LoVo (cell line): ENCODE results near the gene INPPL1.

Source experiments
- DNase-seq: peaks from one replicate; pipeline ENCODE4 v3.0.0-alpha.2; 2016; ENCODE audit warnings: low spot score

INPPL1 gene

GRCh38 chr11:72233056-72233772 lies 8.6 kb downstream of the INPPL1 start:
- DNase-seq, result no peak

GRCh38 chr11:72233773-72234513 lies 9.4 kb downstream of the INPPL1 start:
- no peak for DNase-seq

- DNase-seq, result no peak
Observed at GRCh38 chr11:72234514-72234830, 9.9 kb downstream of the INPPL1 start.

GRCh38 chr11:72234920-72235319 lies 10.4 kb downstream of the INPPL1 start:
- no peak for DNase-seq

- no peak for DNase-seq
Observed at GRCh38 chr11:72235351-72236057, 10.9 kb downstream of the INPPL1 start.

GRCh38 chr11:72236083-72236697 lies 11.6 kb downstream of the INPPL1 start:
- no peak for DNase-seq

GRCh38 chr11:72236774-72237111 lies 12.2 kb downstream of the INPPL1 start:
- DNase-seq, result no peak

GRCh38 chr11:72237112-72237931 lies 12.8 kb downstream of the INPPL1 start:
- DNase-seq, result no peak

GRCh38 chr11:72238040-72238450 lies 13.5 kb downstream of the INPPL1 start:
- DNase-seq, result peak; percentile 11

- DNase-seq, result no peak
Observed at GRCh38 chr11:72238492-72239312, 14.1 kb downstream of the INPPL1 start.

- peak; percentile 23 for DNase-seq
Observed at GRCh38 chr11:72239313-72239848, 14.8 kb downstream of the INPPL1 start.

GRCh38 chr11:72239849-72240460 lies 15.4 kb downstream of the INPPL1 start:
- no peak for DNase-seq

GRCh38 chr11:72240461-72241290 lies 16.1 kb downstream of the INPPL1 start:
- DNase-seq, result no peak

GRCh38 chr11:72241291-72241781 lies 16.8 kb downstream of the INPPL1 start:
- DNase-seq, result no peak

GRCh38 chr11:72242141-72242540 lies 17.6 kb downstream of the INPPL1 start:
- no peak for DNase-seq

- no peak for DNase-seq
Observed at GRCh38 chr11:72243173-72244059, 18.8 kb downstream of the INPPL1 start.

- DNase-seq, result no peak
Observed at GRCh38 chr11:72244060-72244360, 19.4 kb downstream of the INPPL1 start, which contains the start of gene PHOX2A. Gene PHOX2A, minus strand, starts transcription at chr11:72244176. Its CDS starts 172 bp downstream, at chr11:72244004.
